LNCaP clone FGC (cell line): ENCODE results near the gene PRKG1.
"Not testable (repeated sequence)": the region's sequence is repeated elsewhere in the genome, so short reads cannot be mapped to it uniquely, and the experiment has no call there.

Experiments
- DNase-seq: peaks from one replicate; pipeline ENCODE4 v3.0.0-alpha.2; 2011; ENCODE audit warnings: low read depth
- H3K4me3 ChIP-seq: 2 replicates; pipeline ENCODE4 v1.5.1; 2011; ENCODE audit warnings: mild to moderate bottlenecking, low read depth, low read length, control low read depth
- CTCF ChIP-seq: IDR thresholded peaks from 2 replicates; pipeline ENCODE4 v1.5.1; 2012; ENCODE audit warnings: mild to moderate bottlenecking; ENCODE audit not compliant: control insufficient read depth, insufficient read depth; ENCODE audit errors: extremely low read depth

PRKG1 gene

GRCh38 chr10:51445588-51445987 lies 371.3 kb downstream of the PRKG1 start:
- DNase-seq = no peak
- no peak overlapping the region for H3K4me3 ChIP-seq
- no peak for TF ChIP-seq CTCF

GRCh38 chr10:51447119-51447518 lies 372.8 kb downstream of the PRKG1 start:
- DNase-seq = no peak
- TF ChIP-seq CTCF = no peak
- H3K4me3 ChIP-seq = no peak overlapping the region

GRCh38 chr10:51455762-51456161 lies 381.5 kb downstream of the PRKG1 start:
- H3K4me3 ChIP-seq, DNase-seq: not testable (repeated sequence)

- no peak overlapping the region for H3K4me3 ChIP-seq
- TF ChIP-seq CTCF = no peak
- no peak for DNase-seq
These were observed 385.2 kb downstream of the PRKG1 start for GRCh38 chr10:51459476-51459875.

- no peak overlapping the region for H3K4me3 ChIP-seq
- TF ChIP-seq CTCF = no peak
- no peak for DNase-seq
These were observed 387.9 kb downstream of the PRKG1 start for GRCh38 chr10:51462076-51462779.

GRCh38 chr10:51468424-51468823 lies 394.1 kb downstream of the PRKG1 start:
- no peak for TF ChIP-seq CTCF
- no peak for DNase-seq
- H3K4me3 ChIP-seq = no peak overlapping the region

GRCh38 chr10:51469686-51470085 lies 395.4 kb downstream of the PRKG1 start:
- no peak overlapping the region for H3K4me3 ChIP-seq
- no peak for TF ChIP-seq CTCF
- no peak for DNase-seq
